GM12878 (cell line): ENCODE results near the gene ITGA5. TPM values are rescaled to one million over a fixed set of nuclear protein-coding genes. Genes with fewer than 3 reads are reported as not detected.

Experiments used
- ATAC-seq: fragments of 200-7000 bp; cut with Tn5 transposase; 3 replicates; pipeline ENCODE4 v1.9.1; 2020; ENCODE audit warnings: mild to moderate bottlenecking, moderate library complexity
- BruUV-seq: library from RNA; stranded (reverse); fragments of 400-500 nt; replicated peaks from 2 replicates; lab custom pipeline; 2021; lab: Mats Ljungman, UMichigan
- CTCF ChIA-PET: fragments of 300-600 bp; sonication (Branson Sonifier 250); formaldehyde crosslinking; extraction: SDS; loops from one replicate; lab custom pipeline; 2021; ENCODE audit warnings: inconsistent platforms; lab: Yijun Ruan, JAX
- POLR2A ChIA-PET: fragments of 350-600 bp; formaldehyde crosslinking; extraction: SDS; loops from one replicate; lab custom pipeline; 2021; ENCODE audit warnings: inconsistent platforms; lab: Charles Lee
- RAD21 ChIA-PET: fragments of 300-600 bp; sonication (Branson Sonifier 250); formaldehyde crosslinking; loops from one replicate; lab custom pipeline; 2023; ENCODE audit warnings: antibody characterized with exemption; ENCODE audit not compliant: unreplicated experiment; lab: Charles Lee
- SMC1A ChIA-PET: fragments of 300-600 bp; sonication (Branson Sonifier 250); formaldehyde crosslinking; loops from one replicate; lab custom pipeline; 2023; ENCODE audit not compliant: unreplicated experiment, uncharacterized antibody; lab: Charles Lee
- DNase-seq: peaks from one replicate; pipeline ENCODE4 v3.0.0-alpha.2; 2011; ENCODE audit warnings: low read depth, low spot score
- FAIRE-seq: peaks from 3 replicates; lab custom pipeline; 2011; peaks lifted over from hg19 to GRCh38; lab: Jason Lieb, UNC
- H2AFZ ChIP-seq: 2 replicates; pipeline ENCODE4 v1.6.0; 2011; ENCODE audit warnings: low read depth, low read length, control low read depth; ENCODE audit not compliant: control insufficient read depth
- H3K27ac ChIP-seq: 2 replicates; pipeline ENCODE4 v1.5.1; 2011; ENCODE audit warnings: control low read depth; ENCODE audit not compliant: control insufficient read depth, insufficient read depth
- H3K27me3 ChIP-seq, 2 experiments: replicated peaks in 1 of 2; 2 replicates each; pipeline versions ENCODE4 v1.6.0 to v1.6.1; 2011; ENCODE audit warnings: low read length in 1 of 2; ENCODE audit not compliant: control insufficient read depth in 2 of 2, insufficient read depth in 2 of 2
- H3K36me3 ChIP-seq, 2 experiments: 2 replicates each; pipeline ENCODE4 v1.5.1; 2011; ENCODE audit warnings: low read length in 1 of 2; ENCODE audit not compliant: control insufficient read depth in 2 of 2, insufficient read depth in 2 of 2
- H3K4me1 ChIP-seq: 2 replicates; pipeline ENCODE4 v1.6.1; 2011; ENCODE audit warnings: mild to moderate bottlenecking, low read length, moderate library complexity, mixed read lengths; ENCODE audit not compliant: control insufficient read depth, insufficient read depth
- H3K4me2 ChIP-seq: 2 replicates; pipeline ENCODE4 v1.6.0; 2011; ENCODE audit warnings: control low read depth; ENCODE audit not compliant: control insufficient read depth, insufficient read depth
- H3K4me3 ChIP-seq: fragments of 200-600 bp; sonication (generic); 2 replicates; pipeline ENCODE4 v1.5.1; 2016
- H3K79me2 ChIP-seq: 2 replicates; pipeline ENCODE4 v1.6.0; 2011; ENCODE audit warnings: low read length; ENCODE audit not compliant: control insufficient read depth, insufficient read depth
- H3K9ac ChIP-seq: 2 replicates; pipeline ENCODE4 v1.8.0; 2011; ENCODE audit warnings: low read length, control low read depth, mixed read lengths; ENCODE audit not compliant: control insufficient read depth, insufficient read depth
- H3K9me3 ChIP-seq: replicated peaks from 3 replicates; pipeline ENCODE4 v1.5.1; 2011; ENCODE audit warnings: mild to moderate bottlenecking, low read length; ENCODE audit not compliant: control insufficient read depth, insufficient read depth
- H4K20me1 ChIP-seq: 2 replicates; pipeline ENCODE4 v1.6.0; 2011; ENCODE audit not compliant: control insufficient read depth, insufficient read depth
- ASH2L ChIP-seq: fragments of 300-600, 200-600 bp; sonication (generic); IDR thresholded peaks from 2 replicates; pipeline ENCODE4 v1.6.1; 2017; ENCODE audit warnings: low read depth, mild to moderate bottlenecking, borderline replicate concordance
- ATF3 ChIP-seq: IDR thresholded peaks from 2 replicates; pipeline ENCODE4 v1.6.1; 2011; ENCODE audit warnings: low read depth, mild to moderate bottlenecking, low read length, moderate library complexity, borderline replicate concordance; ENCODE audit errors: extremely low read depth
- CHD2 ChIP-seq: IDR thresholded peaks from 2 replicates; pipeline ENCODE4 v1.6.1; 2011; ENCODE audit warnings: low read depth, low read length, improper control_type of control experiment, borderline replicate concordance
- CREM ChIP-seq: IDR thresholded peaks from 2 replicates; pipeline ENCODE4 v1.6.1; 2014; ENCODE audit warnings: antibody characterized with exemption, low read depth
- ELK1 ChIP-seq: IDR thresholded peaks from 2 replicates; pipeline ENCODE4 v1.6.1; 2012; ENCODE audit warnings: low read depth, low read length, improper control_type of control experiment
- GATAD2B ChIP-seq: fragments of 450-650 bp; conservative IDR thresholded peaks from 2 replicates; pipeline ENCODE4 v1.6.1; 2017; ENCODE audit warnings: low read depth, mild to moderate bottlenecking, moderate library complexity
- HDGF ChIP-seq: fragments of 450-650 bp; IDR thresholded peaks from 2 replicates; pipeline ENCODE4 v1.6.1; 2016; ENCODE audit warnings: antibody characterized with exemption
- MYC ChIP-seq: IDR thresholded peaks from 2 replicates; pipeline ENCODE4 v1.6.1; 2011; ENCODE audit warnings: mild to moderate bottlenecking, low read length, moderate library complexity, inconsistent platforms; ENCODE audit not compliant: insufficient read depth, insufficient replicate concordance, insufficient read length, severe bottlenecking
- POLR2A ChIP-seq: IDR thresholded peaks from 2 replicates; pipeline ENCODE4 v1.6.1; 2011; ENCODE audit warnings: low read depth, mild to moderate bottlenecking, low read length
- POLR2AphosphoS2 ChIP-seq: IDR thresholded peaks from 2 replicates; pipeline ENCODE4 v1.6.1; 2011; ENCODE audit warnings: low read depth, mild to moderate bottlenecking, low read length, improper control_type of control experiment, moderate library complexity
- POU2F2 ChIP-seq: IDR thresholded peaks from 3 replicates; pipeline ENCODE4 v1.6.1; 2011; ENCODE audit warnings: low read depth, mild to moderate bottlenecking, low read length, borderline replicate concordance
- RELA ChIP-seq: fragments of 450-650 bp; IDR thresholded peaks from 2 replicates; pipeline ENCODE4 v1.8.0; 2014; ENCODE audit warnings: borderline replicate concordance; ENCODE audit not compliant: partially characterized antibody
- SPI1 ChIP-seq: IDR thresholded peaks from 2 replicates; pipeline ENCODE4 v1.6.1; 2011; ENCODE audit warnings: low read depth, mild to moderate bottlenecking, low read length, moderate library complexity, borderline replicate concordance; ENCODE audit not compliant: insufficient read depth
- SREBF2 ChIP-seq: IDR thresholded peaks from 2 replicates; pipeline ENCODE4 v1.6.1; 2012; ENCODE audit warnings: mild to moderate bottlenecking, low read length
- TBL1XR1 ChIP-seq: IDR thresholded peaks from 2 replicates; pipeline ENCODE4 v1.6.1; 2012; ENCODE audit warnings: low read depth, low read length, improper control_type of control experiment
- TCF7 ChIP-seq: IDR thresholded peaks from 2 replicates; pipeline ENCODE4 v1.6.1; 2014; ENCODE audit warnings: antibody characterized with exemption, borderline replicate concordance
- ZNF207 ChIP-seq: fragments of 450-650 bp; IDR thresholded peaks from 2 replicates; pipeline ENCODE4 v1.6.1; 2014; ENCODE audit warnings: antibody characterized with exemption, mild to moderate bottlenecking, borderline replicate concordance
- ZSCAN29 ChIP-seq: fragments of 450-650 bp; IDR thresholded peaks from 2 replicates; pipeline ENCODE4 v1.6.1; 2017; ENCODE audit warnings: mild to moderate bottlenecking, moderate library complexity
- WGBS: methylation state at CpG from one replicate; pipeline ENCODE4 v1.1.6; 2016; ENCODE audit warnings: low lambda C conversion rate; ENCODE audit not compliant: insufficient replicate concordance, insufficient coverage; ENCODE audit errors: missing lambda C conversion rate; 5-methylcytosine and 5-hydroxymethylcytosine counted together
- in situ Hi-C: fragments of 300-500 bp; cut with MboI; formaldehyde crosslinking; loops from 9 replicates; pipeline ENCODE4 v1.14.3; 2018; ENCODE audit warnings: mixed read lengths
- intact Hi-C: fragments of 100-400 bp; cut with micrococcal nuclease; formaldehyde crosslinking; loops from one replicate; pipeline ENCODE4 v1.14.2; 2022; ENCODE audit not compliant: unreplicated experiment
- polyA plus RNA-seq, 11 experiments: library from polyadenylated mRNA; depleted of rRNA in 4 of 11; unstranded in 6 of 11; stranded (reverse) in 5 of 11; fragments of >200 nt; fragmentation: Nextera tagmentation in 4 of 11; fragmentation: Illumina TruSeq in 1 of 11; extraction: Ambion mirVana in 4 of 11; extraction: Trizol in 1 of 11; gene quantifications; 1 replicate in 1 of 11; 2 replicates in 10 of 11; pipeline versions ENCODE4 v1.2.1 to v1.2.3, GENCODE V29; 2011 to 2016; ENCODE audit warnings: inconsistent platforms in 2 of 11, missing spikeins in 2 of 11, low read depth in 1 of 11
- total RNA-seq, 4 experiments: library from RNA; depleted of rRNA in 3 of 4; stranded (reverse); fragments of >200 nt in 3 of 4; fragmentation: Illumina TruSeq in 1 of 4; extraction: Trizol in 1 of 4; gene quantifications; 2 replicates each; pipeline versions ENCODE4 v1.2.1 to v1.2.3, GENCODE V29; 2013 to 2021

ITGA5 gene
- total and polyA plus RNA-seq, 10 of the 15 experiments (the other 5 are each of a cell fraction or from before 2014, with no cell fraction given), result 0.15 to 22.5 (median 0.61) TPM

- H3K36me3 ChIP-seq, result no peaks in the 10 kb centered on the region
- FAIRE-seq, result no peak
- ChIA-PET CTCF (interaction anchor here (0.6 to 3.0 kb wide), 14 partner anchors 9 to 164 kb away, joined by 3 to 17 read pairs (median 4); no protein-coding TSS in a partner anchor), SMC1A (interaction anchor here (1.2 to 1.6 kb wide), 3 partner anchors 12 to 156 kb away, joined by 3 to 6 read pairs (median 5); partner anchors contain the start of gene ZNF385A)
- peaks cover 15% of the 10 kb centered on the region for H3K4me1 ChIP-seq
- intact Hi-C loops, result loop anchor here (10.0 kb wide), 1 partner anchor 367 kb away; the partner anchor contains the start of genes HOXC8 and HOXC9
- BruUV-seq, result no TSS peak
- TF ChIP-seq ZNF207 (no peak), POLR2AphosphoS2 (no peak), SPI1 (no peak), RELA (no peak), TCF7 (no peak), ELK1 (no peak), ASH2L (no peak), ATF3 (no peak), CREM (no peak), HDGF (no peak), CHD2 (no peak), ZSCAN29 (no peak), GATAD2B (no peak), MYC (no peak), TBL1XR1 (no peak), POU2F2 (no peak), POLR2A (no peak), SREBF2 (no peak)
- TF ChIP-seq, all 136 proteins: peak for 0
- ATAC-seq (no peak), DNase-seq (no peak)
- ChIA-PET RAD21 (interaction anchor here (0.5 to 1.5 kb wide), 5 partner anchors 27 to 156 kb away, joined by 3 to 4 read pairs (median 3); partner anchors contain the start of gene COPZ1), POLR2A (interaction anchor here (0.8 to 1.4 kb wide), 3 partner anchors 9 to 79 kb away, joined by 3 to 4 read pairs (median 3); no protein-coding TSS in a partner anchor)
- H3K27ac ChIP-seq, result no peak overlapping the region
- H3K9ac ChIP-seq, result no peak overlapping the region; the same call in 1 of the 2 replicates
- H4K20me1 ChIP-seq, result no peaks in the 10 kb centered on the region
- no peaks in the 10 kb centered on the region for H3K27me3 ChIP-seq
- 54% methylated on average over 8 of the region's 8 CpGs for WGBS
- in situ Hi-C loops, result no loop called here
- H3K4me2 ChIP-seq, result no peak overlapping the region
- no peak overlapping the region for H3K4me3 ChIP-seq
- H3K9me3 ChIP-seq, result no peaks in the 10 kb centered on the region
- no peaks in the 10 kb centered on the region for H3K79me2 ChIP-seq
- H2AFZ ChIP-seq, result no peak overlapping the region
These were observed 46.8 kb downstream of the ITGA5 start for GRCh38 chr12:54372113-54372806.
